Measurements from ENCODE around the gene SH3BP5. TPM values are rescaled to one million over a fixed set of nuclear protein-coding genes. Genes with fewer than 3 reads are reported as not detected.

SH3BP5 gene
- total and polyA plus RNA-seq, 2 donors (not counting 1 experiment from before 2014, with no cell fraction given): 76.6 to 92.3 TPM

DNA sequence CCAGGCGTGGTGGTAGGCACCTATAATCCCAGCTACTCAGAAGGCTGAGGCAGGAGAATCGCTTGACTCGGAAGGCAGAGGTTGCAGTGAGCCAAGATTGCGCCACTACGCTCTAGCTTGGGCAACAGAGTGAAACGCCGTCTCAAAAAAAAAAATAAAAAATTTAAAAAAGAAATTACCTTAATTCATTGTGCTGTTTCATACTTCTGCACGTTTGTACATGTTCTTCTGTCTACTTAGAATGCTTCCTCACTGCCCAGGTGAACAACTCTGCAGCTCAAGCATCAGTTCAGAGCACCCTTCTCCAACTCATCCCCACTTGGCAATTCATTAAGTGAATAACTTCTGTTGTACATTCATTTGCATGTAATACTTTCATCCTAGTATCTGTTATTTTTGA is 112.3 kb downstream of the SH3BP5 start:
- Histone ChIP-seq H3K4me2 (replicated peaks; ENCODE audit: low read depth, low read length, poor library complexity, severe bottlenecking) (no peak overlapping the region), H4K20me1 (ENCODE audit: control insufficient read depth, insufficient read depth, low read length, poor library complexity, severe bottlenecking) (no peaks in the 10 kb centered on the region), H3K9me3 (ENCODE audit: control extremely low read depth in 1 of 3, control insufficient read depth in 2 of 3, insufficient read depth in 1 of 3, low read length in 2 of 3) (no peaks in the 10 kb centered on the region), H2AFZ (ENCODE audit: insufficient read depth, low read depth, low read length, poor library complexity, severe bottlenecking) (no peak overlapping the region), H3K79me2 (ENCODE audit: control insufficient read depth, insufficient read depth, low read length) (peaks cover 23% of the 10 kb centered on the region), H3K9ac (ENCODE audit: low read length) (no peak overlapping the region), H3K4me3 (ENCODE audit: control extremely low read depth in 1 of 5, extremely low read depth in 1 of 5, insufficient read depth in 1 of 5, low read depth in 2 of 5, low read length in 4 of 5) (no peak overlapping the region), H3K4me1 (ENCODE audit: control insufficient read depth in 2 of 2, insufficient read depth in 2 of 2, low read length in 2 of 2) (peaks cover 7 to 9% of the 10 kb centered on the region in 2 donors), H3K27ac (ENCODE audit: low read length in 2 of 2) (no peak overlapping the region), H3K36me3 (replicated peaks in 1 of 2; ENCODE audit: control extremely low read depth in 1 of 2, control insufficient read depth in 1 of 2, extremely low read depth in 1 of 2, insufficient read depth in 2 of 2, low read length in 1 of 2) (peaks cover 5 to 53% of the 10 kb centered on the region in 2 experiments), H3K27me3 (replicated peaks in 1 of 4; ENCODE audit: control extremely low read depth in 1 of 4, control insufficient read depth in 3 of 4, insufficient read depth in 4 of 4, low read length in 3 of 4) (no peaks in the 10 kb centered on the region)
- H3K27me3 Mint-ChIP-seq: no peaks in the 10 kb centered on the region
- no peak overlapping the region for H3K4me3 Mint-ChIP-seq
- no peak for TF ChIP-seq EZH2 (IDR thresholded peaks at IDR 0.05; ENCODE audit: borderline replicate concordance, insufficient read depth, low read depth, low read length, poor library complexity, severe bottlenecking)
- TF ChIP-seq, protein P1, sequence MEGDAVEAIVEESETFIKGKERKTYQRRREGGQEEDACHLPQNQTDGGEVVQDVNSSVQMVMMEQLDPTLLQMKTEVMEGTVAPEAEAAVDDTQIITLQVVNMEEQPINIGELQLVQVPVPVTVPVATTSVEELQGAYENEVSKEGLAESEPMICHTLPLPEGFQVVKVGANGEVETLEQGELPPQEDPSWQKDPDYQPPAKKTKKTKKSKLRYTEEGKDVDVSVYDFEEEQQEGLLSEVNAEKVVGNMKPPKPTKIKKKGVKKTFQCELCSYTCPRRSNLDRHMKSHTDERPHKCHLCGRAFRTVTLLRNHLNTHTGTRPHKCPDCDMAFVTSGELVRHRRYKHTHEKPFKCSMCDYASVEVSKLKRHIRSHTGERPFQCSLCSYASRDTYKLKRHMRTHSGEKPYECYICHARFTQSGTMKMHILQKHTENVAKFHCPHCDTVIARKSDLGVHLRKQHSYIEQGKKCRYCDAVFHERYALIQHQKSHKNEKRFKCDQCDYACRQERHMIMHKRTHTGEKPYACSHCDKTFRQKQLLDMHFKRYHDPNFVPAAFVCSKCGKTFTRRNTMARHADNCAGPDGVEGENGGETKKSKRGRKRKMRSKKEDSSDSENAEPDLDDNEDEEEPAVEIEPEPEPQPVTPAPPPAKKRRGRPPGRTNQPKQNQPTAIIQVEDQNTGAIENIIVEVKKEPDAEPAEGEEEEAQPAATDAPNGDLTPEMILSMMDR (IDR thresholded peaks at IDR 0.05): no peak
- POLR2A ChIA-PET: no interaction called here
- no peak for DNase-seq
- H3K9me3 Mint-ChIP-seq (ENCODE audit: insufficient read depth): no peaks in the 10 kb centered on the region
- ATAC-seq (ENCODE audit: low read depth): no peak
- 97% methylated on average over 6 of the region's 8 CpGs for WGBS (ENCODE audit: insufficient coverage)
- intact Hi-C loops (cut with micrococcal nuclease): no loop called here
- CTCF ChIA-PET: no interaction called here
- no peak overlapping the region for H3K27ac Mint-ChIP-seq
- H3K4me1 Mint-ChIP-seq: peaks cover 25% of the 10 kb centered on the region

- H4K20me1 ChIP-seq (ENCODE audit: control insufficient read depth, insufficient read depth, low read length, poor library complexity, severe bottlenecking): no peaks in the 10 kb centered on the region
- Mint-ChIP-seq H3K27me3 (no peaks in the 10 kb centered on the region), H3K4me1 (peaks cover 25% of the 10 kb centered on the region), H3K9me3 (ENCODE audit: insufficient read depth) (no peaks in the 10 kb centered on the region), H3K27ac (no peak overlapping the region), H3K4me3 (no peak overlapping the region)
- no peak overlapping the region for H3K4me3 ChIP-seq (ENCODE audit: control extremely low read depth in 1 of 5, extremely low read depth in 1 of 5, insufficient read depth in 1 of 5, low read depth in 2 of 5, low read length in 4 of 5)
- H3K9ac ChIP-seq (ENCODE audit: low read length): no peak overlapping the region
- no peaks in the 10 kb centered on the region for H3K9me3 ChIP-seq (ENCODE audit: control extremely low read depth in 1 of 3, control insufficient read depth in 2 of 3, insufficient read depth in 1 of 3, low read length in 2 of 3)
- peaks cover 1 to 55% of the 10 kb centered on the region in 2 experiments for H3K36me3 ChIP-seq (replicated peaks in 1 of 2; ENCODE audit: control extremely low read depth in 1 of 2, control insufficient read depth in 1 of 2, extremely low read depth in 1 of 2, insufficient read depth in 2 of 2, low read length in 1 of 2)
- intact Hi-C loops (cut with micrococcal nuclease): no loop called here
- H3K4me2 ChIP-seq (replicated peaks; ENCODE audit: low read depth, low read length, poor library complexity, severe bottlenecking): no peak overlapping the region
- no peaks in the 10 kb centered on the region for H3K27me3 ChIP-seq (replicated peaks in 1 of 4; ENCODE audit: control extremely low read depth in 1 of 4, control insufficient read depth in 3 of 4, insufficient read depth in 4 of 4, low read length in 3 of 4)
- POLR2A ChIA-PET: interaction anchor here (0.6 kb wide), 1 partner anchor 10 kb away, joined by 5 read pairs; no protein-coding TSS in a partner anchor
- H3K27ac ChIP-seq (ENCODE audit: low read length in 2 of 2): no peak overlapping the region
- ATAC-seq (ENCODE audit: low read depth) (no peak), DNase-seq (no peak)
- H3K4me1 ChIP-seq (ENCODE audit: control insufficient read depth in 2 of 2, insufficient read depth in 2 of 2, low read length in 2 of 2): peaks cover 7 to 9% of the 10 kb centered on the region in 2 donors
- H2AFZ ChIP-seq (ENCODE audit: insufficient read depth, low read depth, low read length, poor library complexity, severe bottlenecking): no peak overlapping the region
- CTCF ChIA-PET: interaction anchor here (2.0 kb wide), 1 partner anchor 197 kb away, joined by 4 read pairs; no protein-coding TSS in a partner anchor
- TF ChIP-seq EZH2 (IDR thresholded peaks at IDR 0.05; ENCODE audit: borderline replicate concordance, insufficient read depth, low read depth, low read length, poor library complexity, severe bottlenecking): no peak
- TF ChIP-seq, protein P1 (IDR thresholded peaks at IDR 0.05): no peak
- peaks cover 28% of the 10 kb centered on the region for H3K79me2 ChIP-seq (ENCODE audit: control insufficient read depth, insufficient read depth, low read length)
Observed at GRCh38 chr3:15218689-15219088, 113.7 kb downstream of the SH3BP5 start.

Data from B cell (primary cell).